VCaP (cell line): ENCODE measurements around the gene RARB.

Source experiments
- H3K27ac ChIP-seq: fragments of 450-650 bp; 2 replicates; pipeline ENCODE4 v1.5.1; 2017
- TF ChIP-seq, protein P1 (sequence below): fragments of 450-650 bp; conservative IDR thresholded peaks from 2 replicates; pipeline ENCODE4 v1.5.1; 2017; ENCODE audit warnings: mild to moderate bottlenecking, moderate library complexity

RARB gene

GRCh38 chr3:25410703-25411102, 17.4 kb upstream of the RARB start:
- no peak overlapping the region for H3K27ac ChIP-seq
- TF ChIP-seq, protein P1, sequence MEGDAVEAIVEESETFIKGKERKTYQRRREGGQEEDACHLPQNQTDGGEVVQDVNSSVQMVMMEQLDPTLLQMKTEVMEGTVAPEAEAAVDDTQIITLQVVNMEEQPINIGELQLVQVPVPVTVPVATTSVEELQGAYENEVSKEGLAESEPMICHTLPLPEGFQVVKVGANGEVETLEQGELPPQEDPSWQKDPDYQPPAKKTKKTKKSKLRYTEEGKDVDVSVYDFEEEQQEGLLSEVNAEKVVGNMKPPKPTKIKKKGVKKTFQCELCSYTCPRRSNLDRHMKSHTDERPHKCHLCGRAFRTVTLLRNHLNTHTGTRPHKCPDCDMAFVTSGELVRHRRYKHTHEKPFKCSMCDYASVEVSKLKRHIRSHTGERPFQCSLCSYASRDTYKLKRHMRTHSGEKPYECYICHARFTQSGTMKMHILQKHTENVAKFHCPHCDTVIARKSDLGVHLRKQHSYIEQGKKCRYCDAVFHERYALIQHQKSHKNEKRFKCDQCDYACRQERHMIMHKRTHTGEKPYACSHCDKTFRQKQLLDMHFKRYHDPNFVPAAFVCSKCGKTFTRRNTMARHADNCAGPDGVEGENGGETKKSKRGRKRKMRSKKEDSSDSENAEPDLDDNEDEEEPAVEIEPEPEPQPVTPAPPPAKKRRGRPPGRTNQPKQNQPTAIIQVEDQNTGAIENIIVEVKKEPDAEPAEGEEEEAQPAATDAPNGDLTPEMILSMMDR = no peak

- no peak overlapping the region for H3K27ac ChIP-seq
- TF ChIP-seq, protein P1 = no peak
Measured at GRCh38 chr3:25412269-25412668, 15.8 kb upstream of the RARB start.

GRCh38 chr3:25416176-25416575, 11.9 kb upstream of the RARB start:
- TF ChIP-seq, protein P1 = no peak

DNA sequence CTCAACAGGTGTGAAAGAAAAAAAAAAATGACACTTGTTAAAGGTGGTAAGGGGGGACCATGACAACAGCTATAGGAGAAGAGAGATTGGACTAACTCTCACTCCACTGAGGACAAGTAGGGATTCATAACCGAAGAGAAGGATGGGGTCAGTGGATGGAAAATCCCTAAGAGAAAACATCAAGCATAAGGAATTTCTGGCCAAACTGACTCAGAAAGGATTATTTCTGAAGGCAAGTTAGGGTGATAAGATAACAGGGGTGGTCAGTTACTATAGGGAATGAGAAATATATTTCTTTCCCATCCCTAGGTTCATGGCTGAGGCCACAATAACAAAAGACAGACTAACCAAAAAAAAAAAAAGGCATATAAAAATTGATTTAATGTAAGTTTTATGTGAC, 9.5 kb upstream of the RARB start:
- no peak overlapping the region for H3K27ac ChIP-seq
- TF ChIP-seq, protein P1 = no peak

More at GRCh38 chr3:25416176-25416575, 11.9 kb upstream of the RARB start:
- H3K27ac ChIP-seq = no peak overlapping the region

- TF ChIP-seq, protein P1 = no peak
- H3K27ac ChIP-seq = no peak overlapping the region
Measured at GRCh38 chr3:25419251-25419650, 8.8 kb upstream of the RARB start.

- H3K27ac ChIP-seq = no peak overlapping the region
- TF ChIP-seq, protein P1 = no peak
Measured at GRCh38 chr3:25420147-25420546, 7.9 kb upstream of the RARB start.

- no peak overlapping the region for H3K27ac ChIP-seq
Measured at GRCh38 chr3:25420885-25421284, 7.2 kb upstream of the RARB start.

More at GRCh38 chr3:25420885-25421284, 7.2 kb upstream of the RARB start:
- TF ChIP-seq, protein P1 = no peak
